Right lobe of liver (tissue), 6 donors: ENCODE data around the gene VASN. TPM values are rescaled to one million over a fixed set of nuclear protein-coding genes. Genes with fewer than 3 reads are reported as not detected.

ENCODE experiments used
- ATAC-seq, 4 donors: fragments of 200-7000 bp; cut with Tn5 transposase; one replicate each; pipeline ENCODE4 v1.9.1; 2020; ENCODE audit warnings: mild to moderate bottlenecking in 4 of 4, moderate library complexity in 4 of 4
- DNase-seq, 3 donors: peaks; one replicate each; pipeline ENCODE4 v3.0.0-alpha.2; 2020
- H3K27ac ChIP-seq, 3 donors: fragments of 200-600 bp; one replicate each; pipeline ENCODE4 v1.8.0; 2022
- H3K27me3 ChIP-seq, 2 donors: fragments of 200-600 bp; one replicate each; pipeline ENCODE4 v1.8.0; 2022
- H3K36me3 ChIP-seq, 4 donors: fragments of 200-600 bp; sonication (generic) in 1 of 4; one replicate each; pipeline versions ENCODE4 v1.5.1 to v1.8.0; 2017 to 2022; ENCODE audit warnings: control low read depth in 1 of 4
- H3K4me1 ChIP-seq, 4 donors: fragments of 200-600 bp; sonication (generic) in 1 of 4; one replicate each; pipeline versions ENCODE4 v1.5.1 to v1.8.0; 2017 to 2022; ENCODE audit warnings: control low read depth in 1 of 4
- H3K4me3 ChIP-seq, 3 donors: fragments of 200-600 bp; one replicate each; pipeline ENCODE4 v1.8.0; 2022
- H3K9me3 ChIP-seq, 4 donors: fragments of 200-600 bp; sonication (generic) in 1 of 4; one replicate each; pipeline versions ENCODE4 v1.5.1 to v1.8.0; 2017 to 2022; ENCODE audit warnings: control low read depth in 1 of 4
- CTCF ChIP-seq, 4 donors: fragments of 200-600 bp in 3 of 4; fragments of 450-650 bp in 1 of 4; IDR thresholded peaks; one replicate each; pipeline versions ENCODE4 v1.5.1 to v1.8.0; 2016 to 2022; ENCODE audit warnings: antibody characterized with exemption in 4 of 4, mild to moderate bottlenecking in 2 of 4
- POLR2A ChIP-seq: fragments of 450-650 bp; IDR thresholded peaks from one replicate; pipeline ENCODE4 v1.6.1; 2017; ENCODE audit warnings: antibody characterized with exemption, mild to moderate bottlenecking
- WGBS: methylation state at CpG from one replicate; pipeline ENCODE4 v1.1.6; 2018; ENCODE audit warnings: low coverage, low lambda C conversion rate; ENCODE audit not compliant: insufficient coverage; ENCODE audit errors: missing lambda C conversion rate; 5-methylcytosine and 5-hydroxymethylcytosine counted together
- intact Hi-C, 2 donors: fragments of 100-400 bp; cut with DNase I; formaldehyde crosslinking; loops; one replicate each; pipeline versions ENCODE4 v1.11.2 to v1.14.1; 2022
- total RNA-seq, 6 experiments: library from RNA; depleted of rRNA in 2 of 6; stranded (reverse); fragments of >200 nt in 2 of 6; fragmentation: NEBNext Ultra II Directional in 3 of 6; extraction: Animal tissue kit (Norgen Biotek cat#: 25700) in 3 of 6; gene quantifications; one replicate each; pipeline versions ENCODE4 v1.1.0 to v1.2.4, GENCODE V29; 2016 to 2023
- donor health status: DM: no; HTN: yes; CAD: no.
- donor health status: DM: no; HTN: no; CAD: no.
- donor health status: DM: no; HTN: no; CAD: no.
- donor health status: DM: no; HTN: yes; CAD: no.
- donor health status: DM: no; HTN: yes; CAD: no.

The VASN gene
- total RNA-seq, 6 experiments from 2014 or later, result 13.5 to 22.9 (median 16.8) TPM

GRCh38 chr16:4381072-4381934 is 9.7 kb downstream of the VASN start:
- ATAC-seq, result peak in 1 of 4 donors; percentile 55
- intact Hi-C loops, result no loop called here

GRCh38 chr16:4381935-4382794 is 10.5 kb downstream of the VASN start:
- no peaks in the 10 kb centered on the region for H3K27me3 ChIP-seq
- no peaks in the 10 kb centered on the region for H3K9me3 ChIP-seq
- no peak for DNase-seq
- 98% methylated on average over 7 of the region's 55 CpGs for WGBS
- peaks cover 0 to 40% (median 6%) of the 10 kb centered on the region in 4 donors for H3K4me1 ChIP-seq
- intact Hi-C loops, result no loop called here
- no peak for TF ChIP-seq CTCF (IDR thresholded peaks at IDR 0.05)
- TF ChIP-seq POLR2A, result no peak
- no peak overlapping the region for H3K27ac ChIP-seq
- no peak for ATAC-seq
- no peak overlapping the region for H3K4me3 ChIP-seq
- peaks cover 0 to 26% (median 9%) of the 10 kb centered on the region in 4 donors for H3K36me3 ChIP-seq

More at GRCh38 chr16:4381072-4381934, 9.7 kb downstream of the VASN start:
- no CpG with 5 or more reads among the region's 59 CpGs for WGBS
- peak in 2 of 3 donors; percentile 34 to 79 for DNase-seq
- H3K27me3 ChIP-seq, result no peaks in the 10 kb centered on the region
- H3K36me3 ChIP-seq, result peaks cover 0 to 26% (median 9%) of the 10 kb centered on the region in 4 donors
- no peak overlapping the region for H3K4me3 ChIP-seq
- H3K27ac ChIP-seq, result no peak overlapping the region
- peaks cover 0 to 48% (median 11%) of the 10 kb centered on the region in 4 donors for H3K4me1 ChIP-seq
- no peak for TF ChIP-seq CTCF (IDR thresholded peaks at IDR 0.05)
- TF ChIP-seq POLR2A, result no peak
- H3K9me3 ChIP-seq, result no peaks in the 10 kb centered on the region

- TF ChIP-seq CTCF (IDR thresholded peaks at IDR 0.05) (no peak), POLR2A (no peak)
- ATAC-seq, result no peak
- 89% methylated on average over 12 of the region's 21 CpGs for WGBS
- intact Hi-C loops, result no loop called here
- H3K4me3 ChIP-seq, result no peak overlapping the region
- H3K27me3 ChIP-seq, result no peaks in the 10 kb centered on the region
- H3K4me1 ChIP-seq, result peaks cover 0 to 34% (median 3%) of the 10 kb centered on the region in 4 donors
- DNase-seq, result no peak
- peaks cover 0 to 26% (median 9%) of the 10 kb centered on the region in 4 donors for H3K36me3 ChIP-seq
- H3K27ac ChIP-seq, result no peak overlapping the region
- H3K9me3 ChIP-seq, result no peaks in the 10 kb centered on the region
Observed at GRCh38 chr16:4382795-4383357, 11.2 kb downstream of the VASN start.

GRCh38 chr16:4383591-4384444 is 12.2 kb downstream of the VASN start:
- Histone ChIP-seq H3K27ac (no peak overlapping the region), H3K4me3 (no peak overlapping the region), H3K27me3 (no peaks in the 10 kb centered on the region), H3K36me3 (peaks cover 0 to 26% (median 9%) of the 10 kb centered on the region in 4 donors), H3K4me1 (peaks cover 0 to 27% (median 0%) of the 10 kb centered on the region in 4 donors), H3K9me3 (no peaks in the 10 kb centered on the region)
- no peak for ATAC-seq
- WGBS, result 94% methylated on average over 6 of the region's 12 CpGs
- DNase-seq, result no peak
- intact Hi-C loops, result no loop called here
- TF ChIP-seq CTCF (IDR thresholded peaks at IDR 0.05) (no peak), POLR2A (no peak)
